GM18499 (cell line): ENCODE data around the gene FREY1.
"Not testable (repeated sequence)": the region's sequence is repeated elsewhere in the genome, so short reads cannot be mapped to it uniquely, and the experiment has no call there.

Experiments
- ATAC-seq: cut with Tn5 transposase; IDR thresholded peaks from one replicate; pipeline ENCODE4 v1.9.1; 2021; ENCODE audit warnings: moderate number of reproducible peaks; ENCODE audit not compliant: insufficient read depth, unreplicated experiment

Gene FREY1

DNA sequence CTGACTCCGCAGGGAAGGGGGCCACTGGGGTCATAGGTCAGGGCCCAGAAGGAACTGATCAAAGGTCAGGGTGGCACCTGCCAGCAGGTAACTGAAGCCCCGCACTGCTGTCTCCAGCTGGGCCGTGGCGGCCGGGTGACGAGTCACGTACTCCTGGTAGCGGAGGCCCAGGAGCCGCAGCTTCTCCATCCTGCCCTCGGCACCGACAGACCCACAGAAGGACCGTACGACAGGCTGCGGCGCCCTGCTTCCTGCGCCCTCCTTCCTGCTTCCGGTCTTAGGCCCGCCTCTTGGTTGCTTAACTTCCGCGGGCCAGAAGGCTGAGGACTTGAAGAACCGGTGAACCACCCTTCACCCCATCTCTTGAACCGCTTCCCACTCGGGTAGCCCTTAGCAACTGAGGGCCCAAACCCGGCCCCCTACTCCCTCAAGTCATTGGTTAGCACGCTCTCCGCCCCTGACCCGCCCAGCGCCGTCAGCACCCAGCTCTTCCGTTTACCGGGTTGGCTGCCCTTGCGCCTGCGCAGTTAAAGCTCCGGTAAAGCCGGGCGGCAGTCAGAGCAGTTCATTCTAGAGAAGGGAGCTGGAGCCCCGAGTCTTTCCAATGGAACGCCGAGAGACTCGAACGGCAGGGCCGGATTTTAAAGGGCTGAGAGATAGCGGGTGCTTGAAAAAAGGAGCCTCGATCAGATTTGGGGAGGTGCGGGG lies 10.7 kb upstream of the FREY1 start, which contains the start of gene PEX16:
Gene PEX16 (minus strand): TSS at position 255 of the 708 bp plus-strand sequence. CDS start 66 bp downstream, at position 189.
- ATAC-seq: peak; percentile 91

DNA sequence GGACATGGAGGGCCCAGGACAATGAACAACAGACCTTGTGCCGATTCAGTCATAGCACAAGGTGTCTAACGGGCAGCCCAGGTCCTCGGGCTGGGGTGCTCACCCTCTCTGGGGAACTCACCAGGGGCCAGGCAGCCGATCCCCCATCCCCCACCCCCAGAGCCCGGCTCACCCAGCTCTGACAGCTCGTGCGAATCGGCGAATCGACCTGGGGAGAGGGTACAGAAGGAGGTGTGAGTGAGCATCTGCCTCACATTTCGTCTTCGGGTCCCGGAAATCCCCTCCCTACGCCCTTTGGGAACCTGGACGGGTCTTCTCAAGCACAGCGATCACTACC lies 10.2 kb upstream of the FREY1 start:
- ATAC-seq: no peak

DNA sequence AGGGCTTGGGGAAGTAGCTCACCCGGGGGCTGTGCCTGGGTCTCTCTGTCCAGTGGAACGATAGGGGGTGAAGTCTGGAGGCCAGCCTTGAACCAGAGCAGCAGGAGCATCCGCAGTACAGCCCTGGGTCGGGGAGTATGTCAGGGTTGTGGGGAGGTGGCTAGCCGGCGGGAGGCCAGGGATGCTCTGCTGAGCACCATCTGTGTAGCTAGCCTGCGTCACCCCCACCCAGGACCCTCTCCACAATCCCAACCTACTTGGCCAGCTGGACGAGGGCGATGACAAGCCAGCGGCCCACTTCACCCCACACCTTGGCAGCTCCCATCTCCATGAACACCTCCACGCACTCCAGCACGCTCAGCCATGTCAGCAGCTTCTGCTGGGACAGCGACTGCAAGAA lies 8.4 kb upstream of the FREY1 start:
- no peak for ATAC-seq

DNA sequence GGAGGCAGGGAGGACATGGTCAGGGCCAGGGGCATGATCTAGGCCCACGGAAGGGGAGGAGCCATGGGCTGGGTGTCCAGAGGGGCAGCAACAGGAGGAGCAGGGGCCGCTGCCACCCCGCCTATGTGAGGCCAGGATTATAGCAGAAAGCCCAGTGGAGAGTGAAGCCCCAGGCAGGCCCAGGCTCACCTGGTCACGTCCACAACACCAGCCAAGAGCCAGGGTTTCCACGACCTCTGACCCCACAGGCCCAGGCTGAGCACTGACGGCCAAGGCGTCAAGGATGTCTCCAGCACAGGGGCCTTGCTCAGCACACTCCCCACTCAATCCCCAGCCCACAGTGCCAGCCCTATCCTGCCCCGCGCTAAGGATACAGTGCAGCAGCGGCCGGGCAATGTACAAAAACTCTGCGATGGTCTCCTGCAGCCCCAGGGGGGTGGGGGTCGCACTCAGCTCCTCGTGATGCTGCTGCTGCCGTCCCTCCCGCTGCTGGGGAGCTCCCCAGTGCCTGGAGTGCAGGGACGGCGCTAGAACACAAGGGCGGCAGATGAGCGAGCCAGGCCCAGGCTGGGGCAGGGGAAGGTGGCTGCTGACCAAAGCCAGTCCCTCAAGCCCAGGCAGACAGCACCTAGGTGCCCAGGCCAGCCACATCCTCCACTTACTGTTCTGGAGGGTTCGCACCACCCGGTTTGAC lies 7.0 kb upstream of the FREY1 start:
- no peak for ATAC-seq

DNA sequence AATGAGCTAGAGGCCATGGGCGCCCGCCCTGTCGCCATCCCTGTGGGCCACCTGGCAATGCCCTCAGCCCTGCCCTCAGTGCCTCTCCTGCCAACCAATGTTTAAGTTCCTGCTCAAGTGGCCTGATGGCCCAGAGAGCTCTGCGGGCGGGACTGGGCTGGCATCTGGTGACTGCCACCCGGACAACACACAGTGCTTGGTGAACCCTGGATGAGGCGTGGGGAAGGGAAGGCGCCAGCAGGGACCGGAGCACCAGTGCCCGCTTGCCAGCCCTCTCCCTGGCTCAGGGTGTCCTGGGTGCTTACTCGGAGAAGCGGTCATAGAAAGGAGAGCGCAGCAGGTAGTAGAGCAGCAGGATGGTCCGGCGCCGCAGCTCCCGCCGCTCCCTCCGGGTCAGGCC lies 6.4 kb upstream of the FREY1 start:
- ATAC-seq: no peak

DNA sequence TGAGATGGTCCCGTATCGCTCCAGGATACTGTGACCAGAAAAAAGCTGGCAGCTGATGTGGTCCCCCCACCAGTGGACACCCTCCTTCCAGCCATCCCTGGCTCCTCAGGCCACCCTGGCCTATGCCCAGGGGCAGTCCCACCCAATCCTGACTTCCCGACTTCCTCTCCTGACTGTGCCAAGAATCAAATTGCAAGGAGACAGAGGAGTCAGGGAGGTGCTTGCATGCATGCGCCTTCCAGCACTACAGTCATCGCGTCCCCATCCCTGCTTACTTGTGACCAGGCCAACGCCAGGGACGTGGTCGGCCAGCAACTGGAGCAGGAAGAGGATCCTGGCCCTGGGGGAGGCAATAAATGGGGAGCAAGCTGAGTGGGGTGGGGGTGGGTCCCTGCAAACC lies 3.6 kb upstream of the FREY1 start:
- no peak for ATAC-seq

DNA sequence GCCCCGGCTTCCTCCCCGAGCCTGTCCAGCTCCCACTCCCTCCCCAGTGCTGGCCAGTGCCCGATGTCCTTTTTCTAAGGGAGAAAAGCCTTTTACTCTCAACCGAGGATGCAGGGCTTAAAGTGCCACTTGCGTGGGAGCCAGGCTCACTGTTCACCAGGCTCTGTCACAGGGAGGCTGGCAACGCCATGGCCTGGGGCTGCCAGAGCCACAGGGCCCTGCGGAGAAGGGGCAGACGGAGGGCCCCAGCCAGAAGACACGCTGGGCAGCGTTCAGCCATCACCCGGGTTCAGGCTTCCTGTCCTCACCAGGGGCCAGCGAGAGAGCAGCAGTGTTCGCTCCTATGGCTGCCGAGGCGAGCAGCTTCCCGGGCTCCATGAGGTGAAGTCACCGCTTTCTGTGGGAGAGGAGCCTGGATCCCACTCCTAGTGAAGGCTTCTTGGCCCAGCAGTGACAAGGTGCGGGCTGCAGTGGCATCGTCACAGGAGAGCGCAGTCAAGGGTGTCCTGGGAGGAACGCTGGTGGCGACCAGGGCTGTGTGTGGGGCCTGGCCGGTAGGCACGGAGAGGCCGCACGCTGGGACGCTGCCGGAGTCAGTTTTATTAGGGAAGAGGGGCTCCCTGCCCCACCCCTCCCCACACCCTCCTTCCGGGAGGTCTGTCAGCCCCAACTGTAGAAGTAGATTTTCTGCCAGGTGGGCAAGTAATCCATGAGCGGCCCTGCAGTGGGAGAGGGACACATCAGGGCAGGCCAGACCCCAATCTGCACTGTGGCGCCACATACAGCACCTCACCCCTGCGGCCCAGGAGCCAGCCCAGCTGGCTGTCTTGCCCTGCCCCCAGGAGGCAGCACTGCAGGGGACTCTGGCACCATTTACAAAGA lies 2.8 kb upstream of the FREY1 start:
- no peak for ATAC-seq

DNA sequence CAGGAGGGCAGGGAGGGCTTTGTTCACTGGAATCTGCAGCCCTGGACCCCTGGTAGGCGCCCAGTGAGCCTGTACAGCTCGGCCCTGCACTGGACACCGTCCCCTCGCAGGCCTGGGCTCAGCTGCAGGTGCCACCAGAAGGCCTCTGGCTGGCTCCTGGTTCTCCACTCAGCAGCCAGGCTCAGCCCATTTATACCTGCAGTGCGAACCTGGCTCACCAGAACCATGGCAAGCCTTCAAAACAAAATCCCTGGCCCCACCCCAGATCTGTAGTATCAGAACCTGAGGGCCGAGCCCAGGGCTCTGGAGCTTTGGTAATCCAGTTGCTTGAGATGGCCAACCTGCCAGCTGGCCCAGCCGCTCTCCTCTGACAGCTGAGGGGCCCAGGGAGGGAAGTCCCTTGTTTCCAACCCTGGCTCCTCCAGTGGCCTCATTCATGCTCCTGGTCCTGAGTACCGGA lies 870 bp upstream of the FREY1 start:
- no peak for ATAC-seq

DNA sequence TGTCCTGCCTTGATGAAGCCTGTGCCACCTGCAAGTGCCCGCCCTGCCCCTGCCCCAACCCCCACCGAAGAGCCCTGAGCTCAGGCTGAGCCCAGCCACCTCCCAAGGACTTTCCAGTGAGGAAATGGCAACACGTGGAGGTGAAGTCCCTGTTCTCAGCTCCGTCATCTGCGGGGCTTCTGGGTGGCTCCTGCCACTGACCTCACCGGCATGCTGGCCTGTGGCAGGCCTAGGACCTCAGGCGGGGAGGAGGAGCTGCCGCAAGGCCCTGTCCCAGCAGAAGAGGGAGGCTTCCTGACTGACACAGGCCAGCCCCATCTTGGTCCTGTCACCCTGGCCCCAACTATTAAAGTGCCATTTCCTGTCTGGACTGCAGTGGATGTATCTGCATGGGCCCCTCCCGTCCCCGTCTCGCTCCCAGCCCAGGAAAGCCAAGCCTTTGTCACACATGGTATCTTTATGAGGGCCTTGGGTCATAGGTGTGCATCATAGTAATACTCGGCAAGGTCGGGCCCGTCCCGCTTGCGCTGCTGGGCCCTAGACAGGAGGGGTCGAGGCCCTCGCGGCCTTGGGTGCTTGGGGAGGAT lies 882 bp downstream of the FREY1 start:
- no peak for ATAC-seq

DNA sequence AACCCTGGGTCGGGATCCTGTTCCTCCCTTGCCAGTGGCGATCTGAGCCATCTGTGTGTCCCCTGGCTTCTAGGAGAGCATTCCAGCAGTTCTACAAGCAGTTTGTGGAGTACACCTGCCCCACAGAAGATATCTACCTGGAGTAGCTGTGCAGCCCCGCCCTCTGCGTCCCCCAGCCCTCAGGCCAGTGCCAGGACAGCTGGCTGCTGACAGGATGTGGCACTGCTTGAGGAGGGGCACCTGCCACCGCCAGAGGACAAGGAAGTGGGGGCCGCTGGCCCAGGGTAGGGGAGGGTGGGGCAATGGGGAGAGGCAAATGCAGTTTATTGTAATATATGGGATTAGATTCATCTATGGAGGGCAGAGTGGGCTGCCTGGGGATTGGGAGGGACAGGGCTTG lies 1.5 kb downstream of the FREY1 start:
- ATAC-seq: not testable (repeated sequence)

DNA sequence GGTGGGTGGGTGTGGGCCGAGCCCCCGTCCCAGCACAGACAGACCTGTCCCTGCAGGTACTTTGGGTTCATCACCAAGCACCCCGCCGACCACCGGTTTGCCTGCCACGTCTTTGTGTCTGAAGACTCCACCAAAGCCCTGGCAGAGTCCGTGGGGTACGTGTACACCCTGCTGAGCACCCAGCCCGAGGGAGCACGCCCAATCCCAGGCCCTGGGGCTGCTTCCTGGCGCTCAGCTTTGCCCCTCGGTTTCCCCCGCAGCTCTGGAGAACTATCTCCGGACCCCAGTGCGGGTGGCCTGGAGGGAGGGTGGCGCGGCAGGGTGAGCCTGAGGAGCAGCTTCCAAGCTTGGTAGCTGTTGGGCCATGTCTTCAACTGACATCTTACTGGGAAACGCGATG lies 2.0 kb downstream of the FREY1 start:
- no peak for ATAC-seq

DNA sequence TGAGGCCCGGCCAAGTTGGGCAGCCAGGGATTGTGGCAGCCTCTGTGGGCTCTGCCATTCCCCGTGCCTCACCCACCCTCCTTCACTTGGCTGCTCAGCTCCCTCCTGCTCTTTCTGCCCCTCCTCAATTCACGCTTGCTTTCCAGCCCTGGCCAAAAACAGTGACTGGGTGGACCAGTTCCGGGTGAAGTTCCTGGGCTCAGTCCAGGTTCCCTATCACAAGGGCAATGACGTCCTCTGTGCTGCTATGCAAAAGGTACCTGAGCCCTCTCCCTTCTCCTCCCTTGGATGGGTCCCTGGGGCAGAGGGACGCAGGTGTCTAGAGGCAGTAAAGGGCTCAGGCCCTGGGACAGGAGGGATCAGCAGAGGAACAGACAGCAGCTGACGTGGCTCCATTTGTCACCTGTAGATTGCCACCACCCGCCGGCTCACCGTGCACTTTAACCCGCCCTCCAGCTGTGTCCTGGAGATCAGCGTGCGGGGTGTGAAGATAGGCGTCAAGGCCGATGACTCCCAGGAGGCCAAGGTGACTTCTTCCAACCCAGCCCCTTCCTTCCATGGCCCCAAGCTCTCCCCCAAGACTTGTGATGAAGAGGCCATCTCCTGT lies 2.7 kb downstream of the FREY1 start:
- ATAC-seq: no peak

DNA sequence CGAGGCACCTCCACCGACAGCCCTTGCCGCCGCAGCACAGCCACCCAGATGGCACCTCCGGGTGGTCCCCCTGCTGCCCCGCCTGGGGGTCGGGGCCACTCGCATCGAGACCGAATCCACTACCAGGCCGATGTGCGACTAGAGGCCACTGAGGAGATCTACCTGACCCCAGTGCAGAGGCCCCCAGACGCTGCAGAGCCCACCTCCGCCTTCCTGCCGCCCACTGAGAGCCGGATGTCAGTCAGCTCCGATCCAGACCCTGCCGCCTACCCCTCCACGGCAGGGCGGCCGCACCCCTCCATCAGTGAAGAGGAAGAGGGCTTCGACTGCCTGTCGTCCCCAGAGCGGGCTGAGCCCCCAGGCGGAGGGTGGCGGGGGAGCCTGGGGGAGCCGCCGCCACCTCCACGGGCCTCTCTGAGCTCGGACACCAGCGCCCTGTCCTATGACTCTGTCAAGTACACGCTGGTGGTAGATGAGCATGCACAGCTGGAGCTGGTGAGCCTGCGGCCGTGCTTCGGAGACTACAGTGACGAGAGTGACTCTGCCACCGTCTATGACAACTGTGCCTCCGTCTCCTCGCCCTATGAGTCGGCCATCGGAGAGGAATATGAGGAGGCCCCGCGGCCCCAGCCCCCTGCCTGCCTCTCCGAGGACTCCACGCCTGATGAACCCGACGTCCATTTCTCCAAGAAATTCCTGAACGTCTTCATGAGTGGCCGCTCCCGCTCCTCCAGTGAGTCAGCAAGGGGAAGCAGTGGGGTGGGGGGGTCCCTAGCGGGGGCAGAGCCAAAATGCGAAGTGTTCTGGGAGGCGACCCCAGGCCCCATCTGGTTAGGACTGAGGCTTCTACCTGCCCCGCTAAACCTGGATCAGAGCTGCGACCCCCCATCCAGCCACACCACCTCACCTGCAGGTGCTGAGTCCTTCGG lies 4.4 kb downstream of the FREY1 start:
- ATAC-seq: no peak

DNA sequence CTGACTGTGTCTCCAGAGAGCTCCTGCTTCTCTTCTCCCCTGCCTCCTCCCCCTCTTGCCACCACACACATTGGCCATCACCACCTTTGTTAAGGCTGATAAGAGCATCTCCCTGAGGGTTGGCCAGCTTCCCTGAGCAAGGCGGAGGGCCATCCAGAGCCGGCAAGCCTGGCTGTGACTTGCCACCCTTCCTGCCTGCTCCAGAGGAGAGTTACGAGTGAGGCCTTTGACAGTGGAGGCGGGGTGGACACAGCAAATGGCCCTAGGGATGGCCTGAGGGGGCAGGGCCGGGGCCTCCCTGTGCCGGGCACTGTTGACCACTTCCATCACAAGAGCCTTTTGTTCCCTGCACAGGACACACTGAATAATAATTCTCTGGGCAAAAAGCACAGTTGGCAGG lies 5.4 kb downstream of the FREY1 start:
- no peak for ATAC-seq

DNA sequence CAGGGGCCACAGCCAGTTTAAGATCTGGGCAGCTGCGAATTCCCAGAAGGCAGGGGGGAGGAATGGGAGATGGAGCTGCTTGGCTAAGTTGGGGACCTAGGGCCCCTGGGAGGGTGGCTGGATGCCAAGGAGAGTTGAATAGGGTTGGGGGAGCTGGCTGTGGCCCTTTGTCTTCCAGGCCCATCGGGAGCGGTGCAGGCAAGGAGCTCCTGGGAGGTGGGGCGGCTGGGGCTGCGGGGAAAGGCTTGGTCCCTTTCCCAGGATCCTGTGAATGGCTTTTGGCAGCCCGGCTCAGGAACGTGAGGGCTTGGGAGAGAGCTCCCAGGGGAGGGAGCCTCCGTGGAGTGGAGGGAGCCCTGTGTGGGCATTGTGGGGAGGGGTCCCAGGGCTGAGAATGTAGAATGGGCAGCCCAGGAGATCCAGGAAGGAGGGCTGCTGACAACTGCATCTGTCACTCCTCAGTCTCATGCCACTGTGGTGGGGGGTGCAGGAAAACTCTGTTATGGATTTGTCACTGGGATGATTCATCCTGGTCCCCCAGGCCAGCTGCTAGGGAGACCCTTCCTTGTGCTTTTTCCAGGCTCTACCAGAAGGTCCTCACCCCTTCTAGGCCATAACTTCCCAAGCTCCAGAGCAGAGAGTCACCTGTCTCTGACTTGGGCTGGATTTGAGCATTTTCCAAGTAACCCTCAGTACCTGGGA lies 6.0 kb downstream of the FREY1 start:
- no peak for ATAC-seq

DNA sequence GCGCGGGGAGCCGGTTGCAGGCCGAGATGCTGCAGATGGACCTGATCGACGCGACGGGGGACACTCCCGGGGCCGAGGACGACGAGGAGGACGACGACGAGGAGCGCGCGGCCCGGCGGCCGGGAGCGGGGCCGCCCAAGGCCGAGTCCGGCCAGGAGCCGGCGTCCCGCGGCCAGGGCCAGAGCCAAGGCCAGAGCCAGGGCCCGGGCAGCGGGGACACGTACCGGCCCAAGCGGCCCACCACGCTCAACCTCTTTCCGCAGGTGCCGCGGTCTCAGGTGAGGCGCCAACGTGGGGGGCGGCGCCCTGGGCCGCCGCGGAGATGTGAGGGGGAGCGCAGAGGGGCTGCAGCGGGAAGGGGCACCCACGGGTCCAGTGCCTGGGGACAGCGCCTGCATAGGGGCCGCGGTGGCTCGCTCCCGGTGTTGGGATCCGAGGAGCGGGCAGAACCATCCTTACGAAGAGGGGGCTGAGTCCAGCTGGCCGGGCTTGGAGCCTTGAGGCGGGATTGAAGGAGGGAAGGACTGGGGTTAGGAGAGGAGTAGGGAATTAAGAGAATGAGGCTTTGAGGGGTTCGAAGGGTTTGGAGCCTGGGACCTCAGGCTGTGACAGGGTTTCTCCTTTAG lies 6.8 kb downstream of the FREY1 start:
- ATAC-seq: not testable (repeated sequence)

DNA sequence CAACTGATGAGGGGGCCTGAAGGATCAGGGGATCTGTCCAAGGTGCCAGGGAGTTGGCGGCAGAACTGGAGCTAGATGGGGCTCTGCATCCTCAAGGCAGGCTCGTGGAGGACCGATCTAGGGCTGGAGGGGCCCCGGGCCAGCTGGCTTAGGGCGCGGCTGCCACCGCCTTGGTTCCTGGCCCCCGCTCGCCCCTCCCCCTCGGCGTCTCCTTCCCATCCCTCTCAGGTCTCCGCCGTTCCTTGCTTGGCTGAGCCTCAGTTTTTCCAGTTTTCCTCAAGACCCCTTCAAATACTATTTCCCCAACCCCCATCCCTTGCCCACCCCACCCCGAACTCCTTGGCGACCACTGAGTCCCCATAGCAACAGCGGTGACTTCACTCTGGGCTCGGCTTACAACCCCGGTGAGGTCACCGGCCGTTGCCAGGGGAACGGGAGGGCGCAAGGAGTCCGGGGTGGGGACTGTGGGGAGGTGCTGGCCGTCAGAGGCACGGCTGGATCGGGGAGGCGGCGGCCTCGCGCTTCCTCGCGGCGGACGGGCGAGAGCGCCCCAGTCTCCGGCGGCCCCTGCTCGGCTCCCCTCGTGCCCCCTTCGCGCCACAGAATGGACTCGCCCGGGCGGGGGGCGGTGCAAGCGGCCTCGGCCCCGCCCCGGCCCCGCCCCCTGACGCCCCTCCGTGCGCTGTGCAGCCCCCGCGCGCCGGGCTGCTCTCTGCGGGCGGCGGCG lies 7.5 kb downstream of the FREY1 start:
- ATAC-seq: no peak

DNA sequence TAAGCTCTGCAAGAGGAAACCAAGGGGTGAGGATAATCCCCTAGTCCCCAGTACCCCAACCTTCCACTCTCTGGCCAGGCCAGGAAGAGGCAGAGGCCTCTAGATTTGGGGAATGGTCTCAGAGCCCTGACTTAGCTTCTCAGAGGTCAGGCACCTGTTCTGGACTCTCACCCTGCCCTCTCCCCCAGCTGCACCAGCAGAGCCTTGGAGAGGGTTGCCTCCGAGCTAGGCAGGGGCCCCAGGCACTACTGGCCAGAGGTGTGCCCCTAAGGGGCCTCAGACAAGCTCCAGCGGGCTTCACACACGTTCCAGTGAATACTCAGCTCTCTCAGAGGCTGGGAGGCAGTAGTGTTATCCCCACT lies 8.0 kb downstream of the FREY1 start:
- no peak for ATAC-seq
